ENCODE results near the gene NEDD9. TPM values are rescaled to one million over a fixed set of nuclear protein-coding genes. Genes with fewer than 3 reads are reported as not detected.

The NEDD9 gene
- total and polyA plus RNA-seq, 10 of the 15 experiments (the other 5 are each of a cell fraction or from before 2014, with no cell fraction given): 4.9 to 92.6 (median 14.6) TPM

- WGBS (ENCODE audit: insufficient coverage, insufficient replicate concordance, low lambda C conversion rate, missing lambda C conversion rate): 69% methylated on average over 3 of the region's 3 CpGs
- Histone ChIP-seq H3K27ac (ENCODE audit: control insufficient read depth, insufficient read depth) (no peak overlapping the region), H2AFZ (ENCODE audit: control insufficient read depth, low read depth, low read length) (no peak overlapping the region), H3K9me3 (replicated peaks; ENCODE audit: control insufficient read depth, insufficient read depth, low read length) (no peaks in the 10 kb centered on the region), H4K20me1 (ENCODE audit: control insufficient read depth, insufficient read depth) (no peaks in the 10 kb centered on the region), H3K4me2 (ENCODE audit: control insufficient read depth, insufficient read depth) (no peak overlapping the region), H3K79me2 (ENCODE audit: control insufficient read depth, insufficient read depth, low read length) (peaks cover 2% of the 10 kb centered on the region), H3K9ac (ENCODE audit: control insufficient read depth, insufficient read depth, low read length) (no peak overlapping the region), H3K36me3 (ENCODE audit: control insufficient read depth in 2 of 2, insufficient read depth in 2 of 2, low read length in 1 of 2) (peaks cover 13 to 32% of the 10 kb centered on the region in 2 experiments), H3K27me3 (replicated peaks in 1 of 2; ENCODE audit: control insufficient read depth in 2 of 2, insufficient read depth in 2 of 2, low read length in 1 of 2) (no peaks in the 10 kb centered on the region), H3K4me1 (ENCODE audit: control insufficient read depth, insufficient read depth, low read length) (0 out of 2 replicates have a peak, but pooled peaks cover 3% of the 10 kb centered on the region), H3K4me3 (no peak overlapping the region)
- no peak for ATAC-seq
- ChIA-PET SMC1A (ENCODE audit: uncharacterized antibody, unreplicated experiment) (interaction anchor here (0.6 to 2.4 kb wide), 6 partner anchors 11 to 286 kb away, joined by 3 to 10 read pairs (median 4); no protein-coding TSS in a partner anchor), RAD21 (ENCODE audit: unreplicated experiment) (interaction anchor here (1.0 kb wide), 1 partner anchor 11 kb away, joined by 3 read pairs; no protein-coding TSS in a partner anchor), POLR2A (interaction anchor here (1.3 to 1.6 kb wide), 2 partner anchors 10 to 13 kb away, joined by 4 read pairs; no protein-coding TSS in a partner anchor), CTCF (interaction anchor here (0.9 to 1.0 kb wide), 2 partner anchors 35 to 289 kb away, joined by 3 to 4 read pairs; no protein-coding TSS in a partner anchor)
- intact Hi-C loops (cut with micrococcal nuclease; ENCODE audit: unreplicated experiment) (no loop called here), in situ Hi-C loops (cut with MboI) (no loop called here)
- FAIRE-seq: no peak
- TF ChIP-seq IKZF2 (IDR thresholded peaks at IDR 0.05) (no peak), EGR1 (IDR thresholded peaks at IDR 0.05; ENCODE audit: borderline replicate concordance in 1 of 2, low read depth in 2 of 2, low read length in 2 of 2) (no peak), IKZF1 (conservative IDR thresholded peaks at IDR 0.05) (no peak), EP300 (IDR thresholded peaks at IDR 0.05; ENCODE audit: borderline replicate concordance in 1 of 2, control insufficient read depth in 1 of 2, low read depth in 2 of 2, low read length in 2 of 2) (no peak), MTA3 (IDR thresholded peaks at IDR 0.05; ENCODE audit: borderline replicate concordance, low read length) (no peak), RELA (IDR thresholded peaks at IDR 0.05; ENCODE audit: borderline replicate concordance, partially characterized antibody) (no peak)
- TF ChIP-seq, protein P1, sequence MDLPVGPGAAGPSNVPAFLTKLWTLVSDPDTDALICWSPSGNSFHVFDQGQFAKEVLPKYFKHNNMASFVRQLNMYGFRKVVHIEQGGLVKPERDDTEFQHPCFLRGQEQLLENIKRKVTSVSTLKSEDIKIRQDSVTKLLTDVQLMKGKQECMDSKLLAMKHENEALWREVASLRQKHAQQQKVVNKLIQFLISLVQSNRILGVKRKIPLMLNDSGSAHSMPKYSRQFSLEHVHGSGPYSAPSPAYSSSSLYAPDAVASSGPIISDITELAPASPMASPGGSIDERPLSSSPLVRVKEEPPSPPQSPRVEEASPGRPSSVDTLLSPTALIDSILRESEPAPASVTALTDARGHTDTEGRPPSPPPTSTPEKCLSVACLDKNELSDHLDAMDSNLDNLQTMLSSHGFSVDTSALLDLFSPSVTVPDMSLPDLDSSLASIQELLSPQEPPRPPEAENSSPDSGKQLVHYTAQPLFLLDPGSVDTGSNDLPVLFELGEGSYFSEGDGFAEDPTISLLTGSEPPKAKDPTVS (IDR thresholded peaks at IDR 0.05; ENCODE audit: low read depth, low read length): no peak
- BruUV-seq (replicated peaks): no TSS peak
- no peak for DNase-seq (ENCODE audit: low read depth, low spot score)
These were observed 25.9 kb downstream of the NEDD9 start for GRCh38 chr6:11206576-11206975.

Measured in GM12878 (cell line).